K562 (cell line): ENCODE results near the gene RNF214. TPM values are rescaled to one million over a fixed set of nuclear protein-coding genes. Genes with fewer than 3 reads are reported as not detected.

Source experiments
- ATAC-seq: fragments of 200-7000 bp; cut with Tn5 transposase; 3 replicates; pipeline ENCODE4 v1.9.1; 2020; ENCODE audit warnings: moderate library complexity
- BruUV-seq: library from RNA; stranded (reverse); fragments of 400-500 nt; replicated peaks from 2 replicates; lab custom pipeline; 2021; lab: Mats Ljungman, UMichigan
- CTCF ChIA-PET: fragments of 300-600 bp; formaldehyde crosslinking; extraction: SDS; loops from one replicate; lab custom pipeline; 2021; ENCODE audit warnings: low intra/inter-chr PET ratio; lab: Yijun Ruan, JAX
- POLR2A ChIA-PET: fragments of 300-600, 350-650 bp; sonication (Branson Sonifier 250); formaldehyde crosslinking; extraction: SDS; loops from one replicate; lab custom pipeline; 2021; ENCODE audit warnings: antibody characterized with exemption, inconsistent platforms; lab: Yijun Ruan, JAX
- DNase-seq, 4 experiments: peaks; one replicate each; pipeline versions ENCODE4 v3.0.0 to v3.0.0-alpha.2; 2011 to 2018; ENCODE audit warnings: low spot score in 3 of 4, mixed read lengths in 3 of 4; ENCODE audit errors: extremely low read depth in 1 of 4
- FAIRE-seq: peaks from 2 replicates; lab custom pipeline; 2011; peaks lifted over from hg19 to GRCh38; lab: Jason Lieb, UNC
- H2AFZ ChIP-seq: 2 replicates; pipeline ENCODE4 v1.6.0; 2011; ENCODE audit warnings: low read depth, low read length, control low read depth, inconsistent platforms
- H3K27ac ChIP-seq: fragments of 200-600 bp; 3 replicates; pipeline ENCODE4 v1.8.0; 2011; ENCODE audit warnings: low read depth, mild to moderate bottlenecking, control low read depth, inconsistent platforms, low read length, moderate library complexity, mixed read lengths; ENCODE audit errors: extremely low read depth
- H3K27me3 ChIP-seq, 2 experiments: fragments of 300-600 bp in 1 of 2; 2 replicates in 1 of 2; 3 replicates in 1 of 2; pipeline versions ENCODE4 v1.6.0 to v1.8.0; 2011; ENCODE audit warnings: inconsistent platforms in 2 of 2, low read length in 2 of 2, mild to moderate bottlenecking in 1 of 2, mixed read lengths in 1 of 2, moderate library complexity in 1 of 2; ENCODE audit not compliant: control insufficient read depth in 2 of 2, insufficient read depth in 2 of 2
- H3K36me3 ChIP-seq: fragments of 300-600 bp; 3 replicates; pipeline ENCODE4 v1.8.0; 2011; ENCODE audit warnings: mild to moderate bottlenecking, low read length, inconsistent platforms; ENCODE audit not compliant: control insufficient read depth, insufficient read depth
- H3K4me1 ChIP-seq, 2 experiments: fragments of 200-600 bp in 1 of 2; replicated peaks in 1 of 2; 2 replicates in 1 of 2; 3 replicates in 1 of 2; pipeline versions ENCODE4 v1.5.1 to v1.8.0; 2011; ENCODE audit warnings: inconsistent platforms in 2 of 2, low read length in 2 of 2, mild to moderate bottlenecking in 1 of 2, mixed read lengths in 1 of 2, moderate library complexity in 1 of 2; ENCODE audit not compliant: control insufficient read depth in 2 of 2, insufficient read depth in 2 of 2
- H3K4me2 ChIP-seq: 2 replicates; pipeline ENCODE4 v1.6.1; 2011; ENCODE audit warnings: low read length, control low read depth, inconsistent platforms, mixed read lengths; ENCODE audit not compliant: insufficient read depth
- H3K4me3 ChIP-seq: fragments of 200-600 bp; sonication (generic), shearing (Covaris generic); 2 replicates; pipeline ENCODE4 v1.5.1; 2016; ENCODE audit warnings: control low read depth, inconsistent platforms
- H3K79me2 ChIP-seq: fragments of 200-600 bp; 3 replicates; pipeline ENCODE4 v1.8.0; 2011; ENCODE audit warnings: low read length, inconsistent platforms; ENCODE audit not compliant: control insufficient read depth, insufficient read depth
- H3K9ac ChIP-seq, 2 experiments: 2 replicates each; pipeline versions ENCODE4 v1.6.0 to v1.6.1; 2011; ENCODE audit warnings: low read depth in 2 of 2, low read length in 2 of 2, control low read depth in 1 of 2, inconsistent platforms in 1 of 2, mild to moderate bottlenecking in 1 of 2, mixed read lengths in 1 of 2; ENCODE audit not compliant: insufficient read depth in 1 of 2
- H3K9me1 ChIP-seq: one replicate; pipeline ENCODE4 v1.6.0; 2011; ENCODE audit warnings: inconsistent platforms, mild to moderate bottlenecking, low read length, moderate library complexity; ENCODE audit not compliant: control insufficient read depth, insufficient read depth
- H3K9me3 ChIP-seq: replicated peaks from 2 replicates; pipeline ENCODE4 v1.5.1; 2011; ENCODE audit warnings: low read depth, low read length, inconsistent platforms; ENCODE audit not compliant: control insufficient read depth, insufficient read depth
- H4K20me1 ChIP-seq: replicated peaks from 2 replicates; pipeline ENCODE4 v1.6.1; 2011; ENCODE audit warnings: low read length, inconsistent platforms, mixed read lengths; ENCODE audit not compliant: control insufficient read depth, insufficient read depth
- FOXP4 ChIP-seq: sonication (generic); formaldehyde crosslinking; IDR thresholded peaks from 2 replicates; pipeline ENCODE4 v1.8.0; 2022; ENCODE audit warnings: mild to moderate bottlenecking, missing genetic modification reagents, borderline replicate concordance
- GTF2A2 ChIP-seq: IDR thresholded peaks from 2 replicates; pipeline ENCODE4 v1.6.1; 2016; ENCODE audit warnings: mild to moderate bottlenecking, missing genetic modification characterization, missing compliant biosample characterization
- NFE2L1 ChIP-seq: fragments of 450-650 bp; IDR thresholded peaks from 2 replicates; pipeline ENCODE4 v1.6.1; 2016; ENCODE audit warnings: missing genetic modification characterization, low read depth, mild to moderate bottlenecking, missing compliant biosample characterization, moderate library complexity, borderline replicate concordance
- POLR2G ChIP-seq: fragments of 200-400 bp; formaldehyde crosslinking; IDR thresholded peaks from 2 replicates; pipeline ENCODE4 v1.6.1; 2017; ENCODE audit warnings: low read depth, mild to moderate bottlenecking, antibody characterized with exemption, low read length, moderate library complexity
- ZNF232 ChIP-seq: sonication (generic); formaldehyde crosslinking; IDR thresholded peaks from 2 replicates; pipeline ENCODE4 v1.8.0; 2022; ENCODE audit warnings: mild to moderate bottlenecking, missing genetic modification reagents
- ZNF696 ChIP-seq: fragments of 250-450 bp; sonication (Bioruptor Pico); conservative IDR thresholded peaks from 2 replicates; pipeline ENCODE4 v1.4.0; 2020; ENCODE audit warnings: mild to moderate bottlenecking, moderate library complexity
- WGBS: fragments of 100-300 bp; shearing (Covaris generic); methylation state at CpG from one replicate; pipeline ENCODE4 v1.1.6; 2016; ENCODE audit warnings: low coverage, mixed read lengths; ENCODE audit not compliant: insufficient coverage; ENCODE audit errors: missing lambda C conversion rate; 5-methylcytosine and 5-hydroxymethylcytosine counted together
- in situ Hi-C: fragments of 300-500 bp; cut with MboI; formaldehyde crosslinking; loops from 4 replicates; pipeline ENCODE4 v1.15.0; 2018; ENCODE audit warnings: inconsistent platforms, mixed read lengths
- intact Hi-C: fragments of 100-400 bp; cut with micrococcal nuclease; formaldehyde crosslinking; loops from 2 replicates; pipeline ENCODE4 v1.14.2; 2022
- polyA plus RNA-seq, 8 experiments: library from polyadenylated mRNA; depleted of rRNA in 4 of 8; stranded (reverse) in 5 of 8; unstranded in 3 of 8; fragments of >200 nt; fragmentation: Nextera tagmentation in 2 of 8; fragmentation: Illumina TruSeq in 1 of 8; extraction: Ambion mirVana in 2 of 8; extraction: Trizol in 1 of 8; gene quantifications; 2 replicates each; pipeline versions ENCODE4 v1.2.1 to v1.2.3, GENCODE V29; 2011 to 2014; ENCODE audit warnings: inconsistent platforms in 1 of 8, missing spikeins in 1 of 8
- total RNA-seq, 7 experiments: library from RNA; depleted of rRNA in 6 of 7; stranded (reverse); fragments of >200 nt in 6 of 7; fragmentation: Illumina TruSeq in 2 of 7; extraction: Trizol in 2 of 7; gene quantifications; 2 replicates each; pipeline versions ENCODE4 v1.2.1 to v1.2.3, GENCODE V29; 2011 to 2021; ENCODE audit warnings: low replicate concordance in 1 of 7

Gene RNF214
- total and polyA plus RNA-seq, 9 of the 15 experiments (the other 6 are each of a cell fraction or from before 2014, with no cell fraction given), result 6.6 to 24.8 (median 11.9) TPM

GRCh38 chr11:117189941-117190544 lies 42.4 kb upstream of the RNF214 start:
- Histone ChIP-seq H3K9ac (no peak overlapping the region), H3K9me3 (no peaks in the 10 kb centered on the region), H4K20me1 (0 out of 2 replicates have a peak, but pooled peaks cover 3% of the 10 kb centered on the region), H3K27ac (no peak overlapping the region), H3K4me2 (no peak overlapping the region), H3K79me2 (no peaks in the 10 kb centered on the region), H3K27me3 (no peaks in the 10 kb centered on the region), H3K4me3 (no peak overlapping the region), H3K4me1 (peaks cover 0 to 4% of the 10 kb centered on the region in 2 experiments; a peak in 1 of 5 replicates), H3K9me1 (no peaks in the 10 kb centered on the region), H3K36me3 (peaks cover 47% of the 10 kb centered on the region; the same call in 1 of the 3 replicates), H2AFZ (no peak overlapping the region)
- ChIA-PET POLR2A (no interaction called here), CTCF (no interaction called here)
- no TSS peak for BruUV-seq
- intact Hi-C loops (no loop called here), in situ Hi-C loops (no loop called here)
- ATAC-seq, result no peak
- WGBS, result 72% methylated on average over 4 of the region's 8 CpGs
- FAIRE-seq, result no peak
- no peak for TF ChIP-seq ZNF232
- no peak for TF ChIP-seq GTF2A2 (tag)
- TF ChIP-seq FOXP4, result no peak
- TF ChIP-seq NFE2L1, result no peak
- no peak for TF ChIP-seq ZNF696 (CRISPR knock-in tag)
- TF ChIP-seq POLR2G, result 0 out of 2 replicates have a peak, but pooled peaks have one; percentile 37
- no peak for DNase-seq
